Duodenal mucosa (tissue), 2 donors: ENCODE results near the gene BPIFB1.

Experiments used
- H3K27ac ChIP-seq: one replicate; pipeline ENCODE4 v1.7.0; 2013; ENCODE audit warnings: low read depth, low read length
- H3K27me3 ChIP-seq, 2 donors: one replicate each; pipeline ENCODE4 v1.7.0; 2013; ENCODE audit warnings: low read length in 2 of 2, control low read depth in 1 of 2; ENCODE audit not compliant: insufficient read depth in 2 of 2, control insufficient read depth in 1 of 2
- H3K36me3 ChIP-seq, 2 donors: one replicate each; pipeline ENCODE4 v1.7.0; 2013; ENCODE audit warnings: low read length in 2 of 2, control low read depth in 1 of 2; ENCODE audit not compliant: insufficient read depth in 2 of 2, control insufficient read depth in 1 of 2
- H3K4me1 ChIP-seq, 2 donors: one replicate each; pipeline ENCODE4 v1.7.0; 2013; ENCODE audit warnings: low read length in 2 of 2, control low read depth in 1 of 2; ENCODE audit not compliant: insufficient read depth in 2 of 2, control insufficient read depth in 1 of 2
- H3K4me3 ChIP-seq, 2 donors: one replicate each; pipeline ENCODE4 v1.7.0; 2013; ENCODE audit warnings: low read length in 2 of 2, low read depth in 1 of 2
- H3K9ac ChIP-seq, 2 donors: one replicate each; pipeline ENCODE4 v1.7.0; 2013; ENCODE audit warnings: low read length in 2 of 2, low read depth in 1 of 2
- H3K9me3 ChIP-seq, 2 donors: one replicate each; pipeline ENCODE4 v1.7.0; 2013; ENCODE audit warnings: low read length in 2 of 2, control low read depth in 1 of 2; ENCODE audit not compliant: control insufficient read depth in 1 of 2

BPIFB1 gene

DNA sequence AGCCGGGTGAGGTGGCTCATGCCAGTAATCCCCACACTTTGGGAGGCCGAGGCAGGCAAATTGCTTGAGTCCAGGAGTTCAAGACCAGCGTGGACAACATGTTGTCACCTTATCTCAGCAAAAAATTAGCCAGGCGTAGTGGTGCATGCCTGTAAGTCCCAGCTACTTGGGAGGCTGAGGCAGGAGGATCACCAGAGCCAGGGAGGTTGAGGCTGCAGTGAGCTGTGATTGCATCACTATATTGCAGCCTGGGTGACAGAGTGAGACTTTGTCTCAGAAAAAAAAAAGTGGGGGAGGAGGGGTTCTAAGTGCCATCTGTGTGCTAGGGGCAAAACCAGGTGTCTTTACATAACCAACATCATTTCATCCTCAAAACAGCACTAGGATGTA lies 70.0 kb downstream of the BPIFB1 start:
- Histone ChIP-seq H3K9ac (no peak overlapping the region), H3K27ac (no peak overlapping the region), H3K4me1 (no peaks in the 10 kb centered on the region), H3K4me3 (no peak overlapping the region), H3K27me3 (no peaks in the 10 kb centered on the region), H3K36me3 (peaks cover 2 to 24% of the 10 kb centered on the region in 2 donors), H3K9me3 (no peaks in the 10 kb centered on the region)
